ENCODE measurements around the gene APLN.

The APLN gene

GRCh38 chrX:129599499-129599898, 55.3 kb downstream of the APLN start:
- DNase-seq (ENCODE audit: low read depth in 2 of 3, low spot score in 2 of 3) = no peak

GRCh38 chrX:129597905-129598304, 56.9 kb downstream of the APLN start:
- no peak for DNase-seq (ENCODE audit: low read depth in 2 of 3, low spot score in 2 of 3)

GRCh38 chrX:129596077-129596476, 58.7 kb downstream of the APLN start:
- DNase-seq (ENCODE audit: low read depth in 2 of 3, low spot score in 2 of 3) = no peak
